Osteoblast (primary cell): ENCODE results near the gene MTA3. TPM values are rescaled to one million over a fixed set of nuclear protein-coding genes. Genes with fewer than 3 reads are reported as not detected.

Experiments
- DNase-seq: peaks from one replicate; pipeline ENCODE4 v3.0.0; 2011; ENCODE audit warnings: low spot score, mixed read lengths; ENCODE audit not compliant: insufficient read length; ENCODE audit errors: missing footprints
- H2AFZ ChIP-seq: 2 replicates; pipeline ENCODE4 v1.6.0; 2011; ENCODE audit warnings: mild to moderate bottlenecking, low read length
- H3K27ac ChIP-seq: 2 replicates; pipeline ENCODE4 v1.5.1; 2011; ENCODE audit warnings: mild to moderate bottlenecking, low read depth, low read length, moderate library complexity
- H3K27me3 ChIP-seq: 2 replicates; pipeline ENCODE4 v1.6.0; 2012; ENCODE audit warnings: mild to moderate bottlenecking, control low read depth, inconsistent platforms, low read length, moderate library complexity; ENCODE audit not compliant: insufficient read depth
- H3K36me3 ChIP-seq: 2 replicates; pipeline ENCODE4 v1.5.1; 2011; ENCODE audit warnings: mild to moderate bottlenecking, low read length, control low read depth, moderate library complexity; ENCODE audit not compliant: insufficient read depth
- H3K4me1 ChIP-seq: 2 replicates; pipeline ENCODE4 v1.5.1; 2011; ENCODE audit warnings: mild to moderate bottlenecking, low read length, control low read depth, moderate library complexity; ENCODE audit not compliant: insufficient read depth
- H3K4me2 ChIP-seq: 2 replicates; pipeline ENCODE4 v1.6.0; 2011; ENCODE audit warnings: mild to moderate bottlenecking, low read length; ENCODE audit not compliant: insufficient read depth
- H3K4me3 ChIP-seq: fragments of 200-600 bp; sonication (generic); 3 replicates; pipeline ENCODE4 v1.5.1; 2012; ENCODE audit warnings: mild to moderate bottlenecking, low read length, inconsistent platforms; ENCODE audit not compliant: insufficient read depth
- H3K79me2 ChIP-seq: 2 replicates; pipeline ENCODE4 v1.6.0; 2012; ENCODE audit warnings: mild to moderate bottlenecking, low read length, control low read depth, inconsistent platforms; ENCODE audit not compliant: insufficient read depth
- H3K9me3 ChIP-seq: 2 replicates; pipeline ENCODE4 v1.5.1; 2011; ENCODE audit warnings: low read depth, low read length, control low read depth
- H4K20me1 ChIP-seq: 2 replicates; pipeline ENCODE4 v1.6.0; 2012; ENCODE audit warnings: mild to moderate bottlenecking, low read length, control low read depth; ENCODE audit not compliant: insufficient read depth
- CTCF ChIP-seq: IDR thresholded peaks from 2 replicates; pipeline ENCODE4 v1.5.1; 2011; ENCODE audit warnings: mild to moderate bottlenecking, low read depth, low read length, moderate library complexity; ENCODE audit errors: extremely low read depth
- total RNA-seq: library from RNA; depleted of rRNA; stranded (reverse); fragments of >200 nt; gene quantifications from 2 replicates; pipeline ENCODE4 v1.2.3, GENCODE V29; 2012

The MTA3 gene
- total RNA-seq, 1 donor, result 29.3 TPM

GRCh38 chr2:42797281-42797680 is 228.8 kb downstream of the MTA3 start:
- Histone ChIP-seq H3K27ac (no peak overlapping the region), H3K79me2 (no peaks in the 10 kb centered on the region), H3K36me3 (no peaks in the 10 kb centered on the region)

GRCh38 chr2:42799881-42800280 is 231.4 kb downstream of the MTA3 start:
- Histone ChIP-seq H3K27me3 (no peaks in the 10 kb centered on the region), H2AFZ (no peak overlapping the region), H4K20me1 (no peaks in the 10 kb centered on the region), H3K9me3 (no peaks in the 10 kb centered on the region), H3K79me2 (no peaks in the 10 kb centered on the region), H3K4me2 (no peak overlapping the region), H3K36me3 (no peaks in the 10 kb centered on the region), H3K27ac (no peak overlapping the region), H3K4me1 (peaks cover 10% of the 10 kb centered on the region), H3K4me3 (no peak overlapping the region)
- no peak for TF ChIP-seq CTCF
- no peak for DNase-seq

More at GRCh38 chr2:42797281-42797680, 228.8 kb downstream of the MTA3 start:
- H4K20me1 ChIP-seq, result no peaks in the 10 kb centered on the region
- no peak for TF ChIP-seq CTCF
- H3K4me3 ChIP-seq, result no peak overlapping the region
- H3K9me3 ChIP-seq, result no peaks in the 10 kb centered on the region
- H3K4me2 ChIP-seq, result no peak overlapping the region
- no peak overlapping the region for H2AFZ ChIP-seq
- DNase-seq, result no peak
- H3K27me3 ChIP-seq, result peaks cover 2% of the 10 kb centered on the region
- peaks cover 13% of the 10 kb centered on the region for H3K4me1 ChIP-seq

- Histone ChIP-seq H4K20me1 (no peaks in the 10 kb centered on the region), H3K79me2 (no peaks in the 10 kb centered on the region), H3K27me3 (no peaks in the 10 kb centered on the region), H3K4me2 (no peak overlapping the region), H3K9me3 (no peaks in the 10 kb centered on the region), H3K36me3 (no peaks in the 10 kb centered on the region), H3K4me1 (peaks cover 10% of the 10 kb centered on the region), H2AFZ (no peak overlapping the region), H3K27ac (no peak overlapping the region), H3K4me3 (no peak overlapping the region)
- TF ChIP-seq CTCF, result no peak
- no peak for DNase-seq
Measured at GRCh38 chr2:42800461-42800962, 232.1 kb downstream of the MTA3 start.

GRCh38 chr2:42800981-42801380 is 232.5 kb downstream of the MTA3 start:
- TF ChIP-seq CTCF, result no peak
- H3K9me3 ChIP-seq, result no peaks in the 10 kb centered on the region
- peak overlapping the region; percentile 6 for H2AFZ ChIP-seq
- H3K27ac ChIP-seq, result no peak overlapping the region
- no peaks in the 10 kb centered on the region for H3K36me3 ChIP-seq
- no peak for DNase-seq
- no peaks in the 10 kb centered on the region for H4K20me1 ChIP-seq
- H3K79me2 ChIP-seq, result no peaks in the 10 kb centered on the region
- H3K4me2 ChIP-seq, result no peak overlapping the region
- H3K4me3 ChIP-seq, result no peak overlapping the region
- H3K27me3 ChIP-seq, result no peaks in the 10 kb centered on the region
- H3K4me1 ChIP-seq, result peaks cover 10% of the 10 kb centered on the region
